Activated naive CD8-positive, alpha-beta T cell treated with anti-CD3 and anti-CD28 coated beads for 36 hours (primary cell): ENCODE measurements around the gene GRAMD2A. TPM values are rescaled to one million over a fixed set of nuclear protein-coding genes. Genes with fewer than 3 reads are reported as not detected.

Source experiments
- DNase-seq: peaks from one replicate; pipeline ENCODE4 v3.0.0; 2021
- H3K27ac Mint-ChIP-seq: one replicate; pipeline ENCODE4 v1.8.0; 2022; ENCODE audit warnings: mild to moderate bottlenecking, moderate library complexity, mixed read lengths
- H3K27me3 Mint-ChIP-seq: one replicate; pipeline ENCODE4 v1.8.0; 2022; ENCODE audit warnings: mild to moderate bottlenecking, mixed read lengths
- H3K36me3 Mint-ChIP-seq: one replicate; pipeline ENCODE4 v1.8.0; 2021; ENCODE audit warnings: mild to moderate bottlenecking, mixed read lengths
- H3K4me1 Mint-ChIP-seq: one replicate; pipeline ENCODE4 v1.8.0; 2021; ENCODE audit warnings: mixed read lengths
- H3K4me3 Mint-ChIP-seq: one replicate; pipeline ENCODE4 v1.8.0; 2022; ENCODE audit warnings: mild to moderate bottlenecking, moderate library complexity, mixed read lengths
- H3K9me3 Mint-ChIP-seq: one replicate; pipeline ENCODE4 v1.8.0; 2022; ENCODE audit warnings: mixed read lengths
- total RNA-seq, 2 experiments: library from RNA; stranded (reverse); gene quantifications; one replicate each; pipeline ENCODE4 v1.2.3, GENCODE V29; 2021

Gene GRAMD2A
- total RNA-seq, 2 experiments from 2014 or later, result not detected

DNA sequence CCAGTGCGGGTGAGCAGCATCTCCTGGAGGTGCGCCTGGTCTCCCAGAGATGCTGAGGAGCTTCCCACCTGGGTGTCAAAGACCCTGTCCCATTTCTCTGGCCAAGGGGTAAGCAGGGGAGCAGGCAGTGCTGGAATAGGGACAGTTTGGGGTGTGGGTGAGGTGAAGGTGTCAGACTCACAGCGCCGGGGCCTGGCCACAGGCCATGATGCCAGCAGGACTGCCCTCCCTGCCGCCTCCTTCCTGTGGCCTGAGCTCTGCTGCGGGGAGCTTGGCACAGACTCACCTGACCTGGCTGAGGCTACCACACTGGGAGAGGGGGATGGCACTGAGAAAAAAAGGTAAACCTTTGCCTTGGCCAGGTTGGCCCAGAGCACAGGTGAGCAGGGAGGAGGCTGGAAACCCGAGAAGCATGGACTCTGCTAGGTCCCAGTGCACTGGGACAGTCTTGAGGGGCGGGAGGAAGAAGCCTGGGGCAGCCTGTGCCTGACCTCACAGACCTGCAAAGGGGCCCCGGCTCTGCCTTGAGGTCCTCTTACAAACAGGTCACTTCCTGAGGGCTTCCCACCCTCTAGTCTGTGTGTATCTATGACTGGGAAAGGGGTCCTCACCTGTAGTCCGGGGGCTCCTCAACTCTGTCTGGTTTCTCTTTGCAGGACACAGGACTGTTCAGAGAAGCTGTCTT lies 28.2 kb downstream of the GRAMD2A start:
- Mint-ChIP-seq H3K27ac (no peak overlapping the region), H3K27me3 (no peaks in the 10 kb centered on the region)

GRCh38 chr15:72168808-72169190 lies 28.8 kb downstream of the GRAMD2A start:
- Mint-ChIP-seq H3K4me3 (no peak overlapping the region), H3K27ac (no peak overlapping the region), H3K4me1 (peaks cover 7% of the 10 kb centered on the region), H3K27me3 (no peaks in the 10 kb centered on the region), H3K9me3 (no peaks in the 10 kb centered on the region), H3K36me3 (no peaks in the 10 kb centered on the region)
- no peak for DNase-seq

More for the DNA sequence above, 28.2 kb downstream of the GRAMD2A start:
- Mint-ChIP-seq H3K9me3 (no peaks in the 10 kb centered on the region), H3K4me1 (peaks cover 7% of the 10 kb centered on the region), H3K4me3 (no peak overlapping the region), H3K36me3 (no peaks in the 10 kb centered on the region)
- DNase-seq, result no peak

- Mint-ChIP-seq H3K4me3 (no peak overlapping the region), H3K4me1 (peaks cover 7% of the 10 kb centered on the region), H3K9me3 (no peaks in the 10 kb centered on the region), H3K36me3 (no peaks in the 10 kb centered on the region), H3K27ac (no peak overlapping the region), H3K27me3 (no peaks in the 10 kb centered on the region)
- DNase-seq, result no peak
Observed at GRCh38 chr15:72168131-72168807, 29.3 kb downstream of the GRAMD2A start.

DNA sequence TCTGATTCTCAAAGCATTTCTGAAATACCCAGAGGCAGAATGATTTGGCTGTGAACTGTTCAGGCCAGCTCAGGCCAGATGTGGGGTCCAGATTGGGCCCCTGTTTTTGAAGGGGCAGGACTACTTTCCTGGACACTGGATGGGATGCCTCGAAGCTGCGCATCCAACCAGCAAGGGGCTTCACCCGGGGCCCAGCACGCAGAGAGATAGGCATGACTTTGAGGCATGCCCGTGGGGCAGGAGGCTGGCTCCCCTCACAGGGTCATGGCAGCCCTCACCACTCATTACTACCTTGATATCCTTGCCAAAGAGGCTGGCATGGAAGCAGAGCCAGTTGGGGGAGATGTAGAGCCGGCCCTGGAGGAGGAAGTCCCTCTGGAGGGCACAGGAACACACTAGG lies 30.1 kb downstream of the GRAMD2A start:
- Mint-ChIP-seq H3K4me3 (no peak overlapping the region), H3K9me3 (no peaks in the 10 kb centered on the region), H3K4me1 (peaks cover 7% of the 10 kb centered on the region), H3K36me3 (no peaks in the 10 kb centered on the region), H3K27ac (no peak overlapping the region), H3K27me3 (no peaks in the 10 kb centered on the region)
- DNase-seq, result no peak

- no peak overlapping the region for H3K4me3 Mint-ChIP-seq
- H3K36me3 Mint-ChIP-seq, result no peaks in the 10 kb centered on the region
- H3K4me1 Mint-ChIP-seq, result peaks cover 7% of the 10 kb centered on the region
- H3K27me3 Mint-ChIP-seq, result no peaks in the 10 kb centered on the region
- no peak overlapping the region for H3K27ac Mint-ChIP-seq
- no peaks in the 10 kb centered on the region for H3K9me3 Mint-ChIP-seq
- DNase-seq, result no peak
Observed at GRCh38 chr15:72166716-72167417, 30.7 kb downstream of the GRAMD2A start.

DNA sequence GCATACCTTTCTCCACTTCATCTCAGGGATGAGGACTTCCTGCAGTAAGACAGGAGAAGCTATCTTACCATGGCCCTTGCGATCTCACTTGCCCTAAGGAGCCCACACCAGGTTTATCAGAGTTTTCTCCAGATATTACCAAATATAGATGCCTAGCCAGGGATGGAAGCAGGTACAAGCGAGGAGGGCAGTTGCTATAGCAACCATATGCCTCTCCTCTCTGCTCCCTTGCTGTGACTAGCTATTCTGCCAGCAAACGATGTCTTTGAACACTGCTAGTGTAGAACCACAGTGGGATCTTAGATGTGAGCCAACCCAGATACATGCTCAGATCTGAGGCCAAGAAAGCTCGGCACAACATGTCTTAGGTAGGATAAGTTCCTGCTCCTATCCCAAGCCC lies 33.9 kb downstream of the GRAMD2A start:
- DNase-seq, result no peak
- Mint-ChIP-seq H3K4me3 (no peak overlapping the region), H3K4me1 (peaks cover 5% of the 10 kb centered on the region), H3K36me3 (no peaks in the 10 kb centered on the region), H3K27me3 (no peaks in the 10 kb centered on the region), H3K9me3 (no peaks in the 10 kb centered on the region), H3K27ac (no peak overlapping the region)

DNA sequence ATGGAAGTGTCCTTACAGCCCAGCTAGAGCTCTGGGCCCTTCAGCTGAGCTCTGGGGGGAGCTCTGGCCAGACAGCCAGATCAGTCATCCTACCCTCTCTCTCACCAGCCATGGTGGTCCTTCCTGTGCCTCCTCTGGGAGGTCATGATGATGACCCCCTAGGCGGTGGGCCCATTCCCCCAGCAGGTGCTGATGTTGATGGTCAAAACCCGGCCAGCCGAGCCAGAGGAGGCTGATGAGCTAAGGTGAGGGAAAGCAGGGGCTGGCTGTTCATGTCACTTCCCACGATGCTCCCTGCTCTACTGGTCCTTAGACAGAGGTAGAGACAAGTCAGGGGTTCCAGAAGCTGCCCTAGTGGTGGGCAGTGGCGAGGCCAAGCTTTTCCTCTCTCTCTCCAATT lies 35.0 kb downstream of the GRAMD2A start:
- H3K4me3 Mint-ChIP-seq, result no peak overlapping the region
- H3K9me3 Mint-ChIP-seq, result no peaks in the 10 kb centered on the region
- H3K27me3 Mint-ChIP-seq, result no peaks in the 10 kb centered on the region
- no peaks in the 10 kb centered on the region for H3K4me1 Mint-ChIP-seq
- H3K27ac Mint-ChIP-seq, result no peak overlapping the region
- no peak for DNase-seq
- no peaks in the 10 kb centered on the region for H3K36me3 Mint-ChIP-seq

DNA sequence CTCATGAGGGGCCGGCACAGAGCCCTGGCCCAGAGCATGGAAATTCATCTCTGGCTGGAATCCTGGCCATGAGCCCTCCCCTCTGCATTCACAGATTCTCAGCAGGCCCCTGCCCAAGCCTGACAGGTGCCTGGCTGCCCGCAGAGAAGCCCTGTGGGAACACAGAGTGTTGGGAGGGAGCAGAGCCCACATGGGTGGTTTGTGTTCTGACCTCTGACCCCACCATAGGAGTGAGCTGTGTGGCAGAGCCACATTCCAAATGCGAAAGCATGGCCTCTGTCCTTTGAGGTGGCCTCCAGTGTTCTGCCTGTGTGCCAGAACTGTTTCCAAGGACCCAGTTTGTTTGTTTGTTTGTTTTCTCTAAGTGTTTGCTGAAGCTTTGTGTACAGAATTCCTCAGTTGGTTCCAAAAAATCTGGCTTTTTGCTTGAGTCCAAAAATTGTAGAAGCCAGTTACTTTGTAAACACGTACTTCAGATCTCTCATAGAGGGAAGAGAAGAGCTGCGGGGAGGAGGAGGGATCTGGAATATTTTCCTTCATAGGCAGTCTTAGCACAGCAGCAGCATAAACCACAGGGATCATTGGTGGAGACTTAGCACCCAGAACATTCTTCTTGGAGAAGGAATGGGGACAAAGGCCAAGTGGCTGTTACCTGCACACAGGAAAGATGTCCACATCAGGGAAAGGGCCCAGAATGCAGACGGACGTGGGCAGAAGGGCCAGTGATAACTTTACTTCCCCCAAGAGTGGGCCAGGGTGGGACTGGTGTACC lies 36.0 kb downstream of the GRAMD2A start:
- DNase-seq, result no peak
- no peaks in the 10 kb centered on the region for H3K9me3 Mint-ChIP-seq
- no peak overlapping the region for H3K4me3 Mint-ChIP-seq
- H3K27ac Mint-ChIP-seq, result no peak overlapping the region
- H3K27me3 Mint-ChIP-seq, result no peaks in the 10 kb centered on the region
- H3K36me3 Mint-ChIP-seq, result no peaks in the 10 kb centered on the region
- H3K4me1 Mint-ChIP-seq, result no peaks in the 10 kb centered on the region

- peaks cover 1% of the 10 kb centered on the region for H3K4me1 Mint-ChIP-seq
- no peak overlapping the region for H3K27ac Mint-ChIP-seq
- no peaks in the 10 kb centered on the region for H3K36me3 Mint-ChIP-seq
- no peak for DNase-seq
- no peaks in the 10 kb centered on the region for H3K27me3 Mint-ChIP-seq
- H3K4me3 Mint-ChIP-seq, result no peak overlapping the region
- H3K9me3 Mint-ChIP-seq, result no peaks in the 10 kb centered on the region
Observed at GRCh38 chr15:72160696-72161245, 36.8 kb downstream of the GRAMD2A start.

- Mint-ChIP-seq H3K4me1 (peaks cover 1% of the 10 kb centered on the region), H3K27ac (no peak overlapping the region), H3K36me3 (no peaks in the 10 kb centered on the region), H3K9me3 (no peaks in the 10 kb centered on the region), H3K4me3 (no peak overlapping the region), H3K27me3 (peaks cover 7% of the 10 kb centered on the region)
- DNase-seq, result no peak
Observed at GRCh38 chr15:72156928-72157327, 40.7 kb downstream of the GRAMD2A start.

DNA sequence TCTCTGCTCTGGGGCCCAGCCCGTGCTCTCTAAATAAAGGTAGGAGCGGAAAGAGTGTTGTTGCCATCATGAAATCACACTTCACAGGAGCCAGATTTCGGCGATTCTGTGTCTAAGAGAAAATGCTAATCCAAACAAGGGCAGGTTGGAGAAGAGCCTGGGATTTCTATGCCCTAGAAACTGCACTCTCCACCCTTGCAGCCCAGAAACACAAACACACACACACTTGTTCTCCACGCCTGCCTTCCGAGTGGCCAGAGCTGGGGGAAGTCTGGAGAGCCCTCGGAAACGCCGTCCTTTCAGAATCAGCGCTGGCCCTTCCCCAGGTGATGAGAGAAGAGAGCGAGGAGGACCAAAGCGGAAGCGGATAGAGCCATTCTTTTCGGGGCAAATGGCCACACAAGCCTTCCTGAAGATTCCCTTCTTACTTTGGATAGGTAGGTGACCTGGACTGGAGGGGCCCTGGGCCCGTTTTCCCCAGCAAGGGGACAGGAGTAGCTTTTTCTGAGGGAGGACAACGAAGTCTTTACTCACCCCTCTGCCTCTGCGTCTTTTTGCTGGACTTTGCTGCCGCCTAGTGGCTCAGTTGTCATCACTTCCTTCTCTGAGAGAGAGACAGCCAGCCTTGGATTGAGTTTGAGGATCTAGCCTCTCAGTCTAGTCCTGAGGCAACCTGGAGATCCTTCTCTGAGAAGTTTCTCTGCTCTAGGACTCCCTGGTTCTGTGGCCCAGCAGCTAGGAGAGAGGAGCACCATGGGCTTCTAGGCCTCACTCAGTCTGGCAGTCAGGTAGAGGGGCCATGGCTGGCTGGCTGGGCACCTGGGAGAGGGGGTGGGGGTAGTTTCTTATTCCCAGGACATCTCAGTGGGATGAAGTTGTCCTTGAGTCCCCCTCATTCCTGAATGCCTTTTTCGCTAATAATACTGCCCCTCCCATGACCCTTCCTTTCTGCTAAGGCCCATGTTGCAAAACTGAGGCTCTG lies 41.7 kb downstream of the GRAMD2A start:
- no peaks in the 10 kb centered on the region for H3K9me3 Mint-ChIP-seq
- H3K4me3 Mint-ChIP-seq, result peak overlapping the region; percentile 66
- peaks cover 7% of the 10 kb centered on the region for H3K27me3 Mint-ChIP-seq
- no peaks in the 10 kb centered on the region for H3K36me3 Mint-ChIP-seq
- H3K4me1 Mint-ChIP-seq, result peaks cover 1% of the 10 kb centered on the region
- DNase-seq, result peak; percentile 77
- H3K27ac Mint-ChIP-seq, result no peak overlapping the region

GRCh38 chr15:72155003-72155621 lies 42.5 kb downstream of the GRAMD2A start:
- H3K36me3 Mint-ChIP-seq, result no peaks in the 10 kb centered on the region
- peaks cover 1% of the 10 kb centered on the region for H3K4me1 Mint-ChIP-seq
- H3K4me3 Mint-ChIP-seq, result peak overlapping the region; percentile 66
- no peak overlapping the region for H3K27ac Mint-ChIP-seq
- DNase-seq, result no peak
- peaks cover 7% of the 10 kb centered on the region for H3K27me3 Mint-ChIP-seq
- H3K9me3 Mint-ChIP-seq, result no peaks in the 10 kb centered on the region

DNA sequence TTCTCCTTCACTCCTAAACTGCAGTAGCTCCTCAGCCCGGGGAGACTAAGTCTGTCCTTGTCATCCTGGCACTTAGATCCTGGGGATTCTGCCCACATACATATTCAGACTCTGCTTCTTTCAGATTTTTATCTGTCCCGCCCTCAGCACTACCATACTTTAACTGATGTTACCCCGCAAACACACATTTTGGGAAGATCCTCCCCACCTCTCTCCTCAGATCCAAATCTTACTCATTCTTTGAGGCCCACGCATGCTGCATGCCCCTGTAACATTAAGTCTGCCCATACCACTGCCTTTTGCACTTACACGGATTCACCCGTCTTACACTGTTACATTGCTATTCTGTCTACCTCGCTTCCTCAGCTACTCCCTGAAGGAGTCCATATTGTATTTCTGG lies 43.3 kb downstream of the GRAMD2A start:
- no peaks in the 10 kb centered on the region for H3K36me3 Mint-ChIP-seq
- no peak overlapping the region for H3K4me3 Mint-ChIP-seq
- no peak for DNase-seq
- H3K4me1 Mint-ChIP-seq, result peaks cover 1% of the 10 kb centered on the region
- peaks cover 7% of the 10 kb centered on the region for H3K27me3 Mint-ChIP-seq
- no peaks in the 10 kb centered on the region for H3K9me3 Mint-ChIP-seq
- no peak overlapping the region for H3K27ac Mint-ChIP-seq
